ENCODE data around the gene NRP1. TPM values are rescaled to one million over a fixed set of nuclear protein-coding genes. Genes with fewer than 3 reads are reported as not detected.

The NRP1 gene
- total RNA-seq, 1 experiment from 2014 or later = 3.0 TPM

GRCh38 chr10:33310853-33311252 is 23.6 kb downstream of the NRP1 start:
- no peak for ATAC-seq
- Mint-ChIP-seq H3K4me3 (no peak overlapping the region), H3K27me3 (ENCODE audit: low read depth) (no peaks in the 10 kb centered on the region), H3K4me1 (peaks cover 26% of the 10 kb centered on the region), H3K27ac (no peak overlapping the region), H3K9me3 (peaks cover 11% of the 10 kb centered on the region), H3K36me3 (no peaks in the 10 kb centered on the region)
- no peak for DNase-seq (ENCODE audit: low spot score)
- ChIA-PET CTCF (no interaction called here), POLR2A (no interaction called here)
- no peak for TF ChIP-seq USF1 (CRISPR knock-in tag; IDR thresholded peaks at IDR 0.05)
- no peak for TF ChIP-seq AR (CRISPR knock-in tag; IDR thresholded peaks at IDR 0.05)
- no peak for TF ChIP-seq PREB (CRISPR knock-in tag; IDR thresholded peaks at IDR 0.05; ENCODE audit: borderline replicate concordance)
- TF ChIP-seq SMAD3 (CRISPR knock-in tag; IDR thresholded peaks at IDR 0.05; ENCODE audit: borderline replicate concordance) = no peak
- no peak for TF ChIP-seq JAZF1 (CRISPR knock-in tag; IDR thresholded peaks at IDR 0.05)
- TF ChIP-seq FOXK1 (CRISPR knock-in tag; IDR thresholded peaks at IDR 0.05) = no peak
- TF ChIP-seq E2F5 (CRISPR knock-in tag; IDR thresholded peaks at IDR 0.05) = no peak
- TF ChIP-seq NR2C2 (CRISPR knock-in tag; IDR thresholded peaks at IDR 0.05) = no peak
- TF ChIP-seq ATF2 (CRISPR knock-in tag; IDR thresholded peaks at IDR 0.05; ENCODE audit: borderline replicate concordance, low read depth) = no peak
- TF ChIP-seq TCF7 (CRISPR knock-in tag; IDR thresholded peaks at IDR 0.05; ENCODE audit: low read depth) = no peak
- TF ChIP-seq GABPB1 (CRISPR knock-in tag; IDR thresholded peaks at IDR 0.05) = no peak
- no peak for TF ChIP-seq CBFB (CRISPR knock-in tag; IDR thresholded peaks at IDR 0.05; ENCODE audit: low read depth)
- no peak for TF ChIP-seq ZBTB21 (CRISPR knock-in tag; IDR thresholded peaks at IDR 0.05; ENCODE audit: borderline replicate concordance)
- no peak for TF ChIP-seq IRF1 (CRISPR knock-in tag; IDR thresholded peaks at IDR 0.05)
- TF ChIP-seq ETV6 (CRISPR knock-in tag; IDR thresholded peaks at IDR 0.05) = no peak
- TF ChIP-seq RELA (CRISPR knock-in tag; IDR thresholded peaks at IDR 0.05; ENCODE audit: borderline replicate concordance) = no peak
- TF ChIP-seq ZNF512 (CRISPR knock-in tag; IDR thresholded peaks at IDR 0.05; ENCODE audit: borderline replicate concordance) = no peak

Data from WTC11 (cell line).